ENCODE data around the gene HMGCLL1.

HMGCLL1 gene

DNA sequence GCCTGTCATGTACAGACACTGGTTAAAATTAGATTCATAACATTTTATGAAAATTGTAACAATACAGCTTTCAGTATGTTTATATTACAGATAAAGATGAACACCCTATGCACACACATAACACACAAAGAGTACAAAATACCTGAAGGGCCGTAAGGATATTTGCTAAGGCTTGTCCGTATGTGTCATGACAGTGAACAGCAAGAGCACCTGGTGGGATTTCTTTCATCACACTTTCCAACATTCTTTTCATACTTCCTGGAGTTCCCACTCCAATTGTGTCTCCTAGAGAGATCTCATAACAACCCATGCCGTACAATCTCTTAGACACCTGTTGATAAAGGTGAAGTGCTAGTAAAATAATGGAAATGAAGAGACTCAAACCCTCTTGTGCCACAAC is 83.7 kb downstream of the HMGCLL1 start:
- Histone ChIP-seq H3K9me3 (ENCODE audit: control insufficient read depth, low read length) (no peaks in the 10 kb centered on the region), H3K4me1 (ENCODE audit: control insufficient read depth, insufficient read depth, low read length, poor library complexity, severe bottlenecking) (no peaks in the 10 kb centered on the region), H3K36me3 (ENCODE audit: control insufficient read depth, insufficient read depth, low read length) (no peaks in the 10 kb centered on the region), H3K4me3 (ENCODE audit: extremely low read depth, insufficient read depth, low read length, poor library complexity, severe bottlenecking) (no peak overlapping the region), H3K27ac (ENCODE audit: low read depth, low read length, severe bottlenecking) (no peak overlapping the region)
- 93 to 100% methylated on average over 1 to 2 of the region's 3 CpGs for WGBS, 2 experiments (ENCODE audit: insufficient coverage in 2 of 2)

DNA sequence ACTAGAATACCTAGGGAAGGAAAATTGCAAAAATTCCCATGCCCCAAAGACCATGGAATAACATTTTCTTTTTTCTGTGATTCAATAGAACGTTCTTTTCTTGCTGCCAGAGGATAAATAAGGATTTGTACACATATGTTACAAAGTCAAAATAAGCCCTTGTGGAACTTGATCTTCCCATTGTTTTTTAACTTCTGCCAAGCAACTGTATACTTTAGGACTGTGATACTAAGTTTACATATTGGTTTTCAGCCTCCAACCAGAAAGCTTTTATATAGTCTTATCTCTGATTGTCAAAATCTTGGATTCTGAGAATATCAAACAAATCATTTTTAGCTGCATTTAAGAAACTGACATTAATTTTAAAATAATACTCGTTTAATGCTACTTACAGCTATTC is 84.6 kb downstream of the HMGCLL1 start:
- no CpG with 5 or more reads among the region's 2 CpGs for WGBS, 2 experiments (ENCODE audit: insufficient coverage in 2 of 2)
- H3K4me3 ChIP-seq (ENCODE audit: extremely low read depth, insufficient read depth, low read length, poor library complexity, severe bottlenecking), result no peak overlapping the region
- H3K9me3 ChIP-seq (ENCODE audit: control insufficient read depth, low read length), result no peaks in the 10 kb centered on the region
- no peak overlapping the region for H3K27ac ChIP-seq (ENCODE audit: low read depth, low read length, severe bottlenecking)
- no peaks in the 10 kb centered on the region for H3K4me1 ChIP-seq (ENCODE audit: control insufficient read depth, insufficient read depth, low read length, poor library complexity, severe bottlenecking)
- H3K36me3 ChIP-seq (ENCODE audit: control insufficient read depth, insufficient read depth, low read length), result no peaks in the 10 kb centered on the region

DNA sequence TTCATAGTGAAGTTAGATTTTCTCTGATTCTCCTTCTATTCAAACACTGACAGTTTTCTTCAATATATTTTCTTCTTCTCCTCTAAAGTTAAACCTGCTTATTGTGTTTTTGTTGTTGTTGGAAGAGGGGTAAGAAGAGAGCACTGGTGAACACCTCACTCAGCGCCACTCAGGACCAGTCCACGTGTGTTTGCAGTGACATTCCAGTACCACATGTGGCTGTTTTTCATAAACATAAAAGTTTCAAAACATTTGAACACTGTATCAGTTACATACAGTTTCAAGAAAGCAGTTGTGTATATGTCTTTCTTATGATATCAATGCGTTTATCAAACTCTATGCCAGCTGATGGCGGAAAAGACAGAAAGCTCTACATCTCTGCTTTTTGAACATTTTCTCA is 86.7 kb downstream of the HMGCLL1 start:
- 95 to 100% methylated on average over 2 of the region's 4 CpGs for WGBS, 2 experiments (ENCODE audit: insufficient coverage in 2 of 2)
- no peaks in the 10 kb centered on the region for H3K4me1 ChIP-seq (ENCODE audit: control insufficient read depth, insufficient read depth, low read length, poor library complexity, severe bottlenecking)
- H3K36me3 ChIP-seq (ENCODE audit: control insufficient read depth, insufficient read depth, low read length), result no peaks in the 10 kb centered on the region
- no peaks in the 10 kb centered on the region for H3K9me3 ChIP-seq (ENCODE audit: control insufficient read depth, low read length)
- no peak overlapping the region for H3K27ac ChIP-seq (ENCODE audit: low read depth, low read length, severe bottlenecking)
- no peak overlapping the region for H3K4me3 ChIP-seq (ENCODE audit: extremely low read depth, insufficient read depth, low read length, poor library complexity, severe bottlenecking)

DNA sequence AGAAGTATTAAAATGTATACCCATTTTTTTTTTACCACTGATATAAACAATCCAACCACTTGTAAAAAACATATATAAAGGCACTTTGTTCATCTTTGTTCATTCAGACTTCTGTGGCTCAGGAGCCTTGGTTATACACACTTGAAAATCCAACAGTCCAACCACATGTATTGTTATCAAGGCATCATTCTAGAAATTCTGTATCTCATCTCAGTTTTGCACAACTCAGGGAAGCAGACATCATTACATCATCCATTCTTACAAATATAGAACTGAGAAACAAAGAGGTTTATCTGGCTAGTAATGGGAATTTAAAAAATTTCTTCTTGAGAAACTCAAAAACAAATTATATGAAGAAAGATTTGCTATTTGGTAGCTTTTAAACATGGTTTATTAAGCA is 88.1 kb downstream of the HMGCLL1 start:
- Histone ChIP-seq H3K4me1 (ENCODE audit: control insufficient read depth, insufficient read depth, low read length, poor library complexity, severe bottlenecking) (no peaks in the 10 kb centered on the region), H3K27ac (ENCODE audit: low read depth, low read length, severe bottlenecking) (no peak overlapping the region), H3K4me3 (ENCODE audit: extremely low read depth, insufficient read depth, low read length, poor library complexity, severe bottlenecking) (no peak overlapping the region)

DNA sequence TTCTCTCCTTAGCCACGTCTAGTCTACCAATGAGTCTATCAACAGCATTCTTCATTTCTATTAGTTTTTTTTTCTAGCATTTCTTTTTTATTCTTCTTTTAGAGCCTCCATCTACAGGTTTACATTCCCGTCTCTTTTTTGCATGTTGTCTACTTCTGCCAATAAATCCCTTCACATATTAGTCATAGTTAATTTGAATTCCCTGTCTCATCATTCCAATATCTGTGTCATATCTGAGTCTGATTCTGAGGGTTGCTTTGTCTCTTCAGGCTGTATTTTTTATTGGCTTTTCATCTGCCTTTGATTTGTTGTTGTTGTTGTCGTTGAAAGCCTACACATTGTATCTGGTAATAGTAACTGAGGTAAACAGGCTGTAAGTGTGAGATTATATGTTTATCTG is 104.6 kb downstream of the HMGCLL1 start:
- no peaks in the 10 kb centered on the region for H3K36me3 ChIP-seq (ENCODE audit: control insufficient read depth, insufficient read depth, low read length)
- H3K9me3 ChIP-seq (ENCODE audit: control insufficient read depth, low read length), result peaks cover 4% of the 10 kb centered on the region
- H3K27ac ChIP-seq (ENCODE audit: low read depth, low read length, severe bottlenecking), result no peak overlapping the region
- 90 to 100% methylated on average over 1 to 3 of the region's 3 CpGs for WGBS, 2 experiments (ENCODE audit: insufficient coverage in 2 of 2)
- H3K4me3 ChIP-seq (ENCODE audit: extremely low read depth, insufficient read depth, low read length, poor library complexity, severe bottlenecking), result no peak overlapping the region
- H3K4me1 ChIP-seq (ENCODE audit: control insufficient read depth, insufficient read depth, low read length, poor library complexity, severe bottlenecking), result no peaks in the 10 kb centered on the region

More for the DNA sequence above, 88.1 kb downstream of the HMGCLL1 start:
- no peaks in the 10 kb centered on the region for H3K9me3 ChIP-seq (ENCODE audit: control insufficient read depth, low read length)
- no peaks in the 10 kb centered on the region for H3K36me3 ChIP-seq (ENCODE audit: control insufficient read depth, insufficient read depth, low read length)

DNA sequence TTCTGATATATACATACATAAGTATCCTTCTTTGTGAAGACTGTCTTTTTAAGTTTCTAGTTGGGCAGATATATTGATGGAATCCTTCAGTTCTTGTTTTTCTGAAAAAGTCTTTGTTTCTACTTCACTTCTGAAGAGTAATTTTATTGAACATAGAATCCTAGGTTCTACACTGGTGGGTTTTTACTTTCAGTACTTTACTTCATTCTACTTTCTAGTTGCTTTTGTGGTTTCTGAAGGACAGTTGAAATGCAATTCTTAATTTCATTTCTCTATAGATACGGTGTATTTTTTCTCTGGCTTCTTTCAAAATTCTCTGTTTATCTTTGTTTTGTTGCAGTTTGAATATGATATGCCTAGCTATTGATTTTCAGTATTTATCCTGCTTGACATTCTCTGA is 105.3 kb downstream of the HMGCLL1 start:
- no peaks in the 10 kb centered on the region for H3K36me3 ChIP-seq (ENCODE audit: control insufficient read depth, insufficient read depth, low read length)
- WGBS, 2 experiments (ENCODE audit: insufficient coverage in 2 of 2), result no CpG with 5 or more reads among the region's 1 CpG
- no peaks in the 10 kb centered on the region for H3K4me1 ChIP-seq (ENCODE audit: control insufficient read depth, insufficient read depth, low read length, poor library complexity, severe bottlenecking)
- no peak overlapping the region for H3K4me3 ChIP-seq (ENCODE audit: extremely low read depth, insufficient read depth, low read length, poor library complexity, severe bottlenecking)
- peaks cover 4% of the 10 kb centered on the region for H3K9me3 ChIP-seq (ENCODE audit: control insufficient read depth, low read length)
- H3K27ac ChIP-seq (ENCODE audit: low read depth, low read length, severe bottlenecking), result no peak overlapping the region

DNA sequence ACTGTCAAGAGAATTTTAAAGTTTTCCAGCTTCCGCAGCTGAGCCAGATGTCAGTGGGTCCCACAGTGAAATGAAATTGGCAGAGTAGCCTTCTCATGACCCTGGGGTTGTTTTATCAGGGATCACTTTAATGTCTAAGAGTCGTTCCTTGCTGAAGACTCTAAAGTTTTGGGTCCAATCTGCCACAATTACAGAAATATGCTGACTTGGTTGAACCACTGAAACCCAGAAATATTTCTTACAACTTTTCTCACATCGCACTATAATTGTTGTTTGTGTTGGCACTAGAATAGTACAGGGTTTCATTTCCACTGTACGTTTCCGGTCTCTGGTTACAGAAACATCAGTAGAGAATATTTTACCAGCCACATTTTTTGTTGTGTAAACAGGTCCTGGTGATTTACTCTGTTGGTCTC is 109.0 kb downstream of the HMGCLL1 start:
- no peak overlapping the region for H3K27ac ChIP-seq (ENCODE audit: low read depth, low read length, severe bottlenecking)
- peaks cover 4% of the 10 kb centered on the region for H3K9me3 ChIP-seq (ENCODE audit: control insufficient read depth, low read length)
- H3K36me3 ChIP-seq (ENCODE audit: control insufficient read depth, insufficient read depth, low read length), result no peaks in the 10 kb centered on the region
- H3K4me3 ChIP-seq (ENCODE audit: extremely low read depth, insufficient read depth, low read length, poor library complexity, severe bottlenecking), result no peak overlapping the region
- no peaks in the 10 kb centered on the region for H3K4me1 ChIP-seq (ENCODE audit: control insufficient read depth, insufficient read depth, low read length, poor library complexity, severe bottlenecking)
- WGBS, 2 experiments (ENCODE audit: insufficient coverage in 2 of 2), result 83% methylated on average over 1 of the region's 5 CpGs; no CpG with 5 or more reads in 1 of the 2 experiments

DNA sequence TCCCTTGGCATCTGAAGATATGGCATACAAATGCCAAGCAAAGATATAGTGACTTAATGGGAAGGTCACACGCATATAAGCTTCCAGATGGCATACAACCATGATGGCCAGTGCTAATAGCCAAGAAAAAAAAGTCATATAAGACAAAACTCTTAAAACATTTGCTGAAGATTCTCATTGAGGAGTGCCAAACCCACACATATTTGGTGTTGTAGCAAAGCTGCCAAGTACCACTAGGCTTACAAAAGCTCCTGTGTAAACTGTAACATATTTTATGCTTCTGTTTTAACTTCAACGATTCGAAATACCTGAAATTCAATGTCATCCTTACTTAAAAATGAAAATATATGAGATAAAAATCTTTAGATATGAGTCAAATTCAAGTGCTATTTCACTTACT is 123.0 kb downstream of the HMGCLL1 start:
- no peaks in the 10 kb centered on the region for H3K9me3 ChIP-seq (ENCODE audit: control insufficient read depth, low read length)
- H3K27ac ChIP-seq (ENCODE audit: low read depth, low read length, severe bottlenecking), result no peak overlapping the region
- no peak overlapping the region for H3K4me3 ChIP-seq (ENCODE audit: extremely low read depth, insufficient read depth, low read length, poor library complexity, severe bottlenecking)
- no peaks in the 10 kb centered on the region for H3K36me3 ChIP-seq (ENCODE audit: control insufficient read depth, insufficient read depth, low read length)
- WGBS, 2 experiments (ENCODE audit: insufficient coverage in 2 of 2), result no CpG with 5 or more reads among the region's 3 CpGs
- H3K4me1 ChIP-seq (ENCODE audit: control insufficient read depth, insufficient read depth, low read length, poor library complexity, severe bottlenecking), result no peaks in the 10 kb centered on the region

DNA sequence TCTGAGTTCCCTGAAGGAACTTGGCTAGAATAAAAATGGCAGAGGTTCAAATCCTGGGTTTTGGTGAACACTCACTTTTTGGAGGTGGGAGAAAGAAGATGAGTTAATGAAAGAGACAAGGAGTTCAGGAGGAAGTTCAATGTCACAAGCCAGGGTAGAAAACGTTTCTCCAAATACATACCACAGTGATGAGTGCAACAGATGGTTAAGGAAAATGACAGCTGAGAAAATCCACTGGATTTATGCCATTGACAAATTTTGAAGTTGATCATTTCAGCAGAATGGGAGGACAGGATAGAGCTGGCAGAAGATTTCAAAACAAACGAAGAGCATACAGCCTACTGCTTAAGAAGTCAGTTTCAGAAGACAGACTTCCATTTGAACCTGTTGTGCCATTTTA is 129.0 kb downstream of the HMGCLL1 start:
- Histone ChIP-seq H3K4me1 (ENCODE audit: control insufficient read depth, insufficient read depth, low read length, poor library complexity, severe bottlenecking) (no peaks in the 10 kb centered on the region), H3K4me3 (ENCODE audit: extremely low read depth, insufficient read depth, low read length, poor library complexity, severe bottlenecking) (no peak overlapping the region), H3K36me3 (ENCODE audit: control insufficient read depth, insufficient read depth, low read length) (no peaks in the 10 kb centered on the region), H3K9me3 (ENCODE audit: control insufficient read depth, low read length) (no peaks in the 10 kb centered on the region), H3K27ac (ENCODE audit: low read depth, low read length, severe bottlenecking) (no peak overlapping the region)
- WGBS, 2 experiments (ENCODE audit: insufficient coverage in 2 of 2), result 100% methylated on average over 1 to 2 of the region's 2 CpGs

DNA sequence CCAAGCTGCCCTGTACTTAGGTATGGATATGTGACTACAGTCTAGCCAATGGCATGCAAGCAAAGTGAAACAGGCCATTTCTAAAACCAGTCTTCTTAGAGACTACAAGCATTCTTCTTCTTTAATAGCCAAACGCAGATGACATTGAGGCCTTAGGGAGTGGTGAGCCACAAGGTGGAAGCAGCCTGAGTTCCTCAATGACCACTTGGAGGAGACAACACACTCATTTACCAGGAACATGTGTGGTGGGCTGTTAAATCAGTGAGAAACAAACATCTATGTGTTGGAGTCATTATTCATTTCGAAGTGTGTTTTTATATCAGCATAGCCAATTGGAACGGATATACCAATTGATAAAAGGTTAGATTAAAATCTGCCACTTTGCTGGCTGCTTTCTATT is 129.8 kb downstream of the HMGCLL1 start:
- H3K36me3 ChIP-seq (ENCODE audit: control insufficient read depth, insufficient read depth, low read length), result no peaks in the 10 kb centered on the region
- H3K9me3 ChIP-seq (ENCODE audit: control insufficient read depth, low read length), result no peaks in the 10 kb centered on the region
- no peak overlapping the region for H3K27ac ChIP-seq (ENCODE audit: low read depth, low read length, severe bottlenecking)
- H3K4me1 ChIP-seq (ENCODE audit: control insufficient read depth, insufficient read depth, low read length, poor library complexity, severe bottlenecking), result no peaks in the 10 kb centered on the region
- H3K4me3 ChIP-seq (ENCODE audit: extremely low read depth, insufficient read depth, low read length, poor library complexity, severe bottlenecking), result no peak overlapping the region
- WGBS, 2 experiments (ENCODE audit: insufficient coverage in 2 of 2), result 60 to 79% methylated on average over 1 to 2 of the region's 3 CpGs

DNA sequence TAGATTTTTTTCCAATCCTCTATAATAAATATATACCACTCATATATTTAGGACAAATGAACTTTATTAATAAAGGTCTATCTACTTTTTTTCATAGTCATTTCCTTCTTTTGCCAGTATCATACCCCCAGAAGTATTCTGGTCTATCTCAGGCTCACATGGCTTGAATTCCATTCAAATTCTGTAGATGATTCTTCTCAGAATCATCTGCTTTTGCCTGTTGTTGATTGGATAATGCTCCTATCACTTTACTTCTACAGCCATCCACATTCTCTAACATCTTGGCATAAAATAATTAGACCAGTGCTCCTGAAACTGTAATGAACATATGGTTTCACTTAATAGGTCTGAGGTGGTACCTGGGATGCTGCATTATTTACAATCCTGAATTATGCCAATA is 130.5 kb downstream of the HMGCLL1 start:
- Histone ChIP-seq H3K36me3 (ENCODE audit: control insufficient read depth, insufficient read depth, low read length) (no peaks in the 10 kb centered on the region), H3K27ac (ENCODE audit: low read depth, low read length, severe bottlenecking) (peak overlapping the region; percentile 2), H3K9me3 (ENCODE audit: control insufficient read depth, low read length) (no peaks in the 10 kb centered on the region), H3K4me1 (ENCODE audit: control insufficient read depth, insufficient read depth, low read length, poor library complexity, severe bottlenecking) (no peaks in the 10 kb centered on the region), H3K4me3 (ENCODE audit: extremely low read depth, insufficient read depth, low read length, poor library complexity, severe bottlenecking) (no peak overlapping the region)

DNA sequence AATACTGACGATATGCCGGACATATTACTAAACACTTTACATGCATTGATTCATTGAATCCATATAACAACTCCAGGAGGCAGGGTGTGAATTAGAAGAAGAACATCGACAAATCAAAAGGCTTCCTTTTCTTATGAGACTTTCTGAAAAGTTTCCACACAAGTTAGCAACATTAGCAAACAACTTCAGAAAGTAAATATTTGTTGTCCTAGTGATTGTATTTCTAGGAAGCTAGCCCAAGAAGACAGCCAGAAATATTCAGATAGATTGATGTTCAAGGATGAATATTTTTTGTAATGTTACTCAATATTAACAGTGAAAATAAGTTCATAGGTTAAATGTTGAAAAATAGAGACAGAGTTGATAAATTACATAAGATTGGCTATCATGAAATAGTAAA is 131.1 kb downstream of the HMGCLL1 start:
- Histone ChIP-seq H3K4me3 (ENCODE audit: extremely low read depth, insufficient read depth, low read length, poor library complexity, severe bottlenecking) (no peak overlapping the region), H3K9me3 (ENCODE audit: control insufficient read depth, low read length) (no peaks in the 10 kb centered on the region), H3K4me1 (ENCODE audit: control insufficient read depth, insufficient read depth, low read length, poor library complexity, severe bottlenecking) (no peaks in the 10 kb centered on the region), H3K36me3 (ENCODE audit: control insufficient read depth, insufficient read depth, low read length) (no peaks in the 10 kb centered on the region), H3K27ac (ENCODE audit: low read depth, low read length, severe bottlenecking) (no peak overlapping the region)
- WGBS, 2 experiments (ENCODE audit: insufficient coverage in 2 of 2), result no CpG with 5 or more reads among the region's 3 CpGs
